ENCODE measurements around the gene CADPS2. TPM values are rescaled to one million over a fixed set of nuclear protein-coding genes. Genes with fewer than 3 reads are reported as not detected.
A peak's percentile ranks its signal among the peaks of the same experiment; 100 is the strongest.

The CADPS2 gene
- total and polyA plus RNA-seq, 5 donors from 2014 or later, result 0.07 TPM; not detected in 4

DNA sequence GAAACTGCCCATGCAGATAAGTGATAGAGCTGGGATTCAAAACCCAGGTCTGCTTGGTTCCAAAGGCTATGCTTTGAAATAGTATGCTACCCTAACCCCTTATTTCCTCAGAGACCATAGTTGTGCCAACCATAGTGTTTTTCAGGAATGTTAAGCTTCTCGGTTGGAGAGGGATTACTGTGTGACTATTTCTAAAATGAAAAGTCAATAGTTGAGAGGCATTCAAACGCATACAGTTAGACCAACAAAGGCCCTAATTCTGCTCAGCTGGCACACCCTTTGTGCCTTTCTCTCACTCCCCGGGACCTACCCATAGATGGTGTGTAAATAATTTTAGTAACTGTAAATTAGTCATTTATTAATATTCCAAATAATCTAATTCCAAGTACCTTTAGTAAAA lies 118.9 kb downstream of the CADPS2 start:
- no peak for ATAC-seq (ENCODE audit: low read depth in 2 of 2)
- Mint-ChIP-seq H3K36me3 (no peaks in the 10 kb centered on the region), H3K4me1 (no peaks in the 10 kb centered on the region), H3K4me3 (no peak overlapping the region), H3K27me3 (no peaks in the 10 kb centered on the region), H3K27ac (no peak overlapping the region), H3K9me3 (peaks cover 0 to 9% (median 3%) of the 10 kb centered on the region in 7 donors)
- Histone ChIP-seq H3K27me3 (ENCODE audit: control insufficient read depth, insufficient read depth, low read length) (no peaks in the 10 kb centered on the region), H3K9me3 (ENCODE audit: control insufficient read depth in 2 of 2, low read length in 2 of 2) (no peaks in the 10 kb centered on the region), H3K27ac (ENCODE audit: insufficient read depth, low read length, poor library complexity, severe bottlenecking) (no peak overlapping the region), H3K36me3 (ENCODE audit: control insufficient read depth, insufficient read depth, low read length) (no peaks in the 10 kb centered on the region), H3K4me3 (ENCODE audit: low read depth, low read length) (no peak overlapping the region), H3K4me1 (ENCODE audit: control insufficient read depth, insufficient read depth, low read length, poor library complexity, severe bottlenecking) (no peaks in the 10 kb centered on the region)
- no peak for DNase-seq

DNA sequence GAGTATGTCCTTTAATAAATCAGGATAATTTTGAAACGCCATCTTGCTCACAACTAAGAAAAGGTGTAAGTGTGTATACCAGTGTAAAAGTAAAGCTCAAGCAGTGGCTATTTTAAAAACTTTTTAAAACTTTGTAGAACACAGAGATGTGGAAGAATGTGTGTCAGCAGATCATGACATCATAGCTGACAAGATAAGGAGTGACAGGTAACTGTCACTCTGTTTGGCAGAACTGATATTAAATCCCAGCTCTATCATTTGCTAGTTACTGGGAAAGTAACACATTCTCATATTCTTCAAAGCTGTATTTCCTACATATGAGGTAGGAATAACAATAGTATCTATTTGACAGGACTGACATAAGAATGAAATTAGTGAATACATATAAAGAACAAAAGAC lies 119.7 kb downstream of the CADPS2 start:
- ATAC-seq (ENCODE audit: low read depth in 2 of 2) (no peak), DNase-seq (no peak)
- Histone ChIP-seq H3K36me3 (ENCODE audit: control insufficient read depth, insufficient read depth, low read length) (no peaks in the 10 kb centered on the region), H3K27me3 (ENCODE audit: control insufficient read depth, insufficient read depth, low read length) (no peaks in the 10 kb centered on the region), H3K9me3 (ENCODE audit: control insufficient read depth in 2 of 2, low read length in 2 of 2) (no peaks in the 10 kb centered on the region), H3K4me3 (ENCODE audit: low read depth, low read length) (no peak overlapping the region), H3K27ac (ENCODE audit: insufficient read depth, low read length, poor library complexity, severe bottlenecking) (no peak overlapping the region), H3K4me1 (ENCODE audit: control insufficient read depth, insufficient read depth, low read length, poor library complexity, severe bottlenecking) (no peaks in the 10 kb centered on the region)
- H3K9me3 Mint-ChIP-seq, result peaks cover 0 to 13% (median 4%) of the 10 kb centered on the region in 7 donors
- H3K27ac Mint-ChIP-seq, result no peak overlapping the region
- H3K27me3 Mint-ChIP-seq, result no peaks in the 10 kb centered on the region
- no peaks in the 10 kb centered on the region for H3K36me3 Mint-ChIP-seq
- H3K4me3 Mint-ChIP-seq, result no peak overlapping the region
- no peaks in the 10 kb centered on the region for H3K4me1 Mint-ChIP-seq

DNA sequence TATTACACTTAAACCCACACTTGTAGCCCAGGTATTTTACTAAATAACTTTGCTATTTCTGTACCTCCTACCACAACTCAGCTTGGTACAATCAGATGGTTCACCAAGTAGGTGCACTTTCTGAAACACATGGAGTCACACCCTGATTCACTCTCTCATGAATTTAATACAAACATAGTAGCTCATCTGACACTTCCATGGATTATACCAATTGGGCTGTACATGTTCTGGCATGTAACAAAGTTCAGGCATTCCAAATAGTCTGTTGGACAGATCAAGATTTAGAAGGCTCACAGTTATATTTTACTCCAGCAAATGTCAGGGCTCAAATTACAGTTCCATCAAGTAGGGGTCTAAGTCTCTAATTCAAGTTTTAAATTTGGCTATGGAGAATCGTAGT lies 121.4 kb downstream of the CADPS2 start:
- no peaks in the 10 kb centered on the region for H3K27me3 Mint-ChIP-seq
- H3K36me3 ChIP-seq (ENCODE audit: control insufficient read depth, insufficient read depth, low read length), result no peaks in the 10 kb centered on the region
- H3K36me3 Mint-ChIP-seq, result no peaks in the 10 kb centered on the region
- no peak overlapping the region for H3K4me3 ChIP-seq (ENCODE audit: low read depth, low read length)
- H3K27ac Mint-ChIP-seq, result no peak overlapping the region
- no peak overlapping the region for H3K4me3 Mint-ChIP-seq
- H3K4me1 Mint-ChIP-seq, result no peaks in the 10 kb centered on the region
- DNase-seq (no peak), ATAC-seq (ENCODE audit: low read depth in 2 of 2) (no peak)
- H3K27me3 ChIP-seq (ENCODE audit: control insufficient read depth, insufficient read depth, low read length), result no peaks in the 10 kb centered on the region
- H3K9me3 Mint-ChIP-seq, result peaks cover 0 to 9% (median 4%) of the 10 kb centered on the region in 7 donors
- H3K9me3 ChIP-seq (ENCODE audit: control insufficient read depth in 2 of 2, low read length in 2 of 2), result no peaks in the 10 kb centered on the region
- no peak overlapping the region for H3K27ac ChIP-seq (ENCODE audit: insufficient read depth, low read length, poor library complexity, severe bottlenecking)
- H3K4me1 ChIP-seq (ENCODE audit: control insufficient read depth, insufficient read depth, low read length, poor library complexity, severe bottlenecking), result no peaks in the 10 kb centered on the region

DNA sequence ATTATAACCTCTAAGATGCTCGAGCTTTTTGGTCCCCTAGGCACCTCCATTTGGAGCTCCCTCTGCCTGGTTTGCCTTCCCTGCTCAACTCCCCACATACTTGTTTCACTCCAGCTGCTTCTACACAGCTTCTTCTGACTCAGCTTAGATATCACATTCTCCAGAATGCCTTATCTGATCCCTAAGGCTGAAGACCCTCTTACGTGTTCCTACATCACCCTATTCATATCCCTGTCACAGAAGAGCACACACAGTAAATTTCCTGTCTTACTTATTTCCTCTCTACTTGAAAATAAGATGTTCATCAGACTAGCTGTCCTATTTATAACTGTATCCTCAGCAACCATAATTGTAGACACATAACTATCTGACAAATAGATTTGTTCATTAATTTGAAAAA lies 122.2 kb downstream of the CADPS2 start:
- Mint-ChIP-seq H3K4me1 (no peaks in the 10 kb centered on the region), H3K27me3 (no peaks in the 10 kb centered on the region), H3K4me3 (no peak overlapping the region), H3K36me3 (no peaks in the 10 kb centered on the region), H3K27ac (no peak overlapping the region), H3K9me3 (peaks cover 0 to 9% (median 4%) of the 10 kb centered on the region in 7 donors)
- Histone ChIP-seq H3K9me3 (ENCODE audit: control insufficient read depth in 2 of 2, low read length in 2 of 2) (no peaks in the 10 kb centered on the region), H3K27me3 (ENCODE audit: control insufficient read depth, insufficient read depth, low read length) (no peaks in the 10 kb centered on the region), H3K27ac (ENCODE audit: insufficient read depth, low read length, poor library complexity, severe bottlenecking) (no peak overlapping the region), H3K36me3 (ENCODE audit: control insufficient read depth, insufficient read depth, low read length) (no peaks in the 10 kb centered on the region), H3K4me1 (ENCODE audit: control insufficient read depth, insufficient read depth, low read length, poor library complexity, severe bottlenecking) (no peaks in the 10 kb centered on the region), H3K4me3 (ENCODE audit: low read depth, low read length) (no peak overlapping the region)
- ATAC-seq (ENCODE audit: low read depth in 2 of 2) (no peak), DNase-seq (peak in 1 of 3 donors; percentile 0)

DNA sequence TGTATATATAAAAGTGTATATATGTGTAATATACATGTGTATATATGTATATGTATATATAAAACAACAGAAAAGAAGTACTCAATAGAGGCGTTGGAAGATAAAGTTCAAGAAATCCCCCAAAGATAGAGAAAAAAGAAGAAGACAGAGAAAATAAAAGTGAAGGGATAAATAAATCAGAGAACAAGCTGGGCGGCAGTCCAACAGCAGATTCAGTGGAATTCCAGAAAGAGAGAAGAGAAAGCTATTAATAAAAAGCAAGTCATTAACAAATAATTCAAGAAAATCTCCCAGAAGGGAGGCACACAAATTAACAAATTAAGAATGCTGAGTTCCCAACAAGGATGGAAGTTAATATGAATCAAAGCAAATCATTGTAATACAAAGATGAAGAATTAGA lies 124.2 kb downstream of the CADPS2 start:
- no peaks in the 10 kb centered on the region for H3K36me3 ChIP-seq (ENCODE audit: control insufficient read depth, insufficient read depth, low read length)
- no peaks in the 10 kb centered on the region for H3K4me1 Mint-ChIP-seq

DNA sequence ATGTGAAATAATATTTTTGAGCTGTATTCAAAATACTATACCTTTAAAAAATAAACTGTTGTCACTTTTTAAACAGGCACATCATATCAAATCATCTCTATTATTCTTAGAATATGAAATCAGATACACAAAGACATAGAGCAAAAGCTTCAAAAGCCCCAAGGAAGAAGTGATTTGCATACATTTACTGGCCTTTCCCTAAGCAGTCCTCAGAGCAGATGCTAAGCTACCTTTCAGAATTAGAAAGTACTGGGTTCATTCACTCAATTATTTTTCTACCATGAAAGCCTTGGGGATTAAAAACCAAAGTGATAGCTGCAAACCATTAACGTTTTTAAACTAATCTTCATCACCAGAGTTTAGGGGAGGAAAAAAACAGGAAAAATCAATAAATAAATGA lies 127.8 kb downstream of the CADPS2 start:
- H3K27ac Mint-ChIP-seq, result no peak overlapping the region
- no peaks in the 10 kb centered on the region for H3K36me3 ChIP-seq (ENCODE audit: control insufficient read depth, insufficient read depth, low read length)
- H3K27me3 Mint-ChIP-seq, result no peaks in the 10 kb centered on the region
- H3K27ac ChIP-seq (ENCODE audit: insufficient read depth, low read length, poor library complexity, severe bottlenecking), result no peak overlapping the region
- ATAC-seq (ENCODE audit: low read depth in 2 of 2), result no peak
- no peaks in the 10 kb centered on the region for H3K36me3 Mint-ChIP-seq
- H3K27me3 ChIP-seq (ENCODE audit: control insufficient read depth, insufficient read depth, low read length), result no peaks in the 10 kb centered on the region
- H3K4me1 ChIP-seq (ENCODE audit: control insufficient read depth, insufficient read depth, low read length, poor library complexity, severe bottlenecking), result no peaks in the 10 kb centered on the region
- H3K4me3 ChIP-seq (ENCODE audit: low read depth, low read length), result no peak overlapping the region
- no peaks in the 10 kb centered on the region for H3K4me1 Mint-ChIP-seq
- DNase-seq, result no peak
- H3K9me3 ChIP-seq (ENCODE audit: control insufficient read depth in 2 of 2, low read length in 2 of 2), result no peaks in the 10 kb centered on the region
- peaks cover 0 to 9% (median 4%) of the 10 kb centered on the region in 7 donors for H3K9me3 Mint-ChIP-seq
- no peak overlapping the region for H3K4me3 Mint-ChIP-seq

More for the DNA sequence above, 124.2 kb downstream of the CADPS2 start:
- H3K27me3 ChIP-seq (ENCODE audit: control insufficient read depth, insufficient read depth, low read length), result no peaks in the 10 kb centered on the region
- H3K4me3 ChIP-seq (ENCODE audit: low read depth, low read length), result no peak overlapping the region
- no peaks in the 10 kb centered on the region for H3K27me3 Mint-ChIP-seq
- H3K27ac ChIP-seq (ENCODE audit: insufficient read depth, low read length, poor library complexity, severe bottlenecking), result no peak overlapping the region
- ATAC-seq (ENCODE audit: low read depth in 2 of 2) (no peak), DNase-seq (no peak)
- no peak overlapping the region for H3K4me3 Mint-ChIP-seq
- H3K27ac Mint-ChIP-seq, result no peak overlapping the region
- peaks cover 0 to 9% (median 4%) of the 10 kb centered on the region in 7 donors for H3K9me3 Mint-ChIP-seq
- no peaks in the 10 kb centered on the region for H3K36me3 Mint-ChIP-seq
- H3K4me1 ChIP-seq (ENCODE audit: control insufficient read depth, insufficient read depth, low read length, poor library complexity, severe bottlenecking), result no peaks in the 10 kb centered on the region
- H3K9me3 ChIP-seq (ENCODE audit: control insufficient read depth in 2 of 2, low read length in 2 of 2), result no peaks in the 10 kb centered on the region

DNA sequence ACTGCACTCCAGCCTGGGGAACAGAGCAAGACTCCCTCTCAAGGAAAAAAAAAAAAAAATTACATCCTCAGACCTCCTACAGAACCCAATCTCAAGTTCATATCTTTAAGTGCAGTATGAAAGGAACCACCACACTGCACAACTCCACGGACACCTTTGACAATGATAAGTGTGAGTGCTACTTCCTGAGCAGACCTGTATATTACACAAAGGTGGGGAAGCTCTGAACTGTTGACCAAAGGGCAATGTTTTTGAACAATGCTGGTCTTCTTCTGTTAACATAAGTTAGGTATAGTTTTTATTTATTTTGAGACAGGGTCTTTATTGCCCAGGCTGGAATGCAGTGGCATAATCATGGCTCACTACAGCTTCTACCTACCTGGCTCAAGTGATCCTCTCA lies 129.4 kb downstream of the CADPS2 start:
- H3K9me3 Mint-ChIP-seq, result peaks cover 0 to 4% (median 0%) of the 10 kb centered on the region in 7 donors

DNA sequence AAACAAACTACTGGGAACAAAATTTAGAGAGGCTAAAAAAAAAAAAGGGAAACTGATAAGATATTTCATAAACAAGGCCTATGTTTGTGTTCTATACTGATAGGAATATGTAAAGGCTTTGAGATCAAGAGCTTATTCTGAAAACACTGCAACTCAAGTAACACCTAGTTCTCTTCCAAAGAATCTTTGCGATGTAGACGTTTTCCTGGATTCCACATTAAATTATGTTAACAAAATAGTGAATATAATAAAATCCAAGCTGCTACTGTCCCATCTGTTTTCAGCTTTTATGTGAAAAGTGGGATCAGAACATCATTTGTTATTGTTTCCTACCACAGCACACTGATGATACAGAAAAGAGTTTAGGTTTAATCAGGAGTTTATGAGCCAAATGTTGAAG lies 130.6 kb downstream of the CADPS2 start:
- no peak overlapping the region for H3K4me3 Mint-ChIP-seq
- no peak for DNase-seq
- no peaks in the 10 kb centered on the region for H3K27me3 Mint-ChIP-seq
- H3K36me3 Mint-ChIP-seq, result no peaks in the 10 kb centered on the region
- H3K9me3 Mint-ChIP-seq, result peaks cover 0 to 4% (median 0%) of the 10 kb centered on the region in 7 donors
- H3K9me3 ChIP-seq (ENCODE audit: control insufficient read depth in 2 of 2, low read length in 2 of 2), result no peaks in the 10 kb centered on the region
- no peaks in the 10 kb centered on the region for H3K27me3 ChIP-seq (ENCODE audit: control insufficient read depth, insufficient read depth, low read length)
- no peak overlapping the region for H3K27ac Mint-ChIP-seq
- no peak for ATAC-seq (ENCODE audit: low read depth in 2 of 2)
- H3K4me1 ChIP-seq (ENCODE audit: control insufficient read depth, insufficient read depth, low read length, poor library complexity, severe bottlenecking), result no peaks in the 10 kb centered on the region
- H3K27ac ChIP-seq (ENCODE audit: insufficient read depth, low read length, poor library complexity, severe bottlenecking), result no peak overlapping the region
- no peaks in the 10 kb centered on the region for H3K36me3 ChIP-seq (ENCODE audit: control insufficient read depth, insufficient read depth, low read length)
- H3K4me3 ChIP-seq (ENCODE audit: low read depth, low read length), result no peak overlapping the region
- no peaks in the 10 kb centered on the region for H3K4me1 Mint-ChIP-seq

More for the DNA sequence above, 129.4 kb downstream of the CADPS2 start:
- H3K27ac ChIP-seq (ENCODE audit: insufficient read depth, low read length, poor library complexity, severe bottlenecking), result no peak overlapping the region
- no peak overlapping the region for H3K4me3 ChIP-seq (ENCODE audit: low read depth, low read length)
- no peak overlapping the region for H3K27ac Mint-ChIP-seq
- DNase-seq (no peak), ATAC-seq (ENCODE audit: low read depth in 2 of 2) (no peak)
- no peaks in the 10 kb centered on the region for H3K36me3 Mint-ChIP-seq
- H3K27me3 ChIP-seq (ENCODE audit: control insufficient read depth, insufficient read depth, low read length), result no peaks in the 10 kb centered on the region
- no peak overlapping the region for H3K4me3 Mint-ChIP-seq
- H3K4me1 ChIP-seq (ENCODE audit: control insufficient read depth, insufficient read depth, low read length, poor library complexity, severe bottlenecking), result no peaks in the 10 kb centered on the region
- no peaks in the 10 kb centered on the region for H3K27me3 Mint-ChIP-seq
- H3K9me3 ChIP-seq (ENCODE audit: control insufficient read depth in 2 of 2, low read length in 2 of 2), result no peaks in the 10 kb centered on the region
- H3K4me1 Mint-ChIP-seq, result no peaks in the 10 kb centered on the region
- no peaks in the 10 kb centered on the region for H3K36me3 ChIP-seq (ENCODE audit: control insufficient read depth, insufficient read depth, low read length)

Data from CD4-positive, CD25-positive, alpha-beta regulatory T cell (primary cell).